Right lobe of liver (tissue), 6 donors: ENCODE results near the gene C1QTNF2. TPM values are rescaled to one million over a fixed set of nuclear protein-coding genes. Genes with fewer than 3 reads are reported as not detected.

ENCODE experiments used
- ATAC-seq, 4 donors: fragments of 200-7000 bp; cut with Tn5 transposase; one replicate each; pipeline ENCODE4 v1.9.1; 2020; ENCODE audit warnings: mild to moderate bottlenecking in 4 of 4, moderate library complexity in 4 of 4
- DNase-seq, 3 donors: peaks; one replicate each; pipeline ENCODE4 v3.0.0-alpha.2; 2020
- H3K27ac ChIP-seq, 3 donors: fragments of 200-600 bp; one replicate each; pipeline ENCODE4 v1.8.0; 2022
- H3K27me3 ChIP-seq, 2 donors: fragments of 200-600 bp; one replicate each; pipeline ENCODE4 v1.8.0; 2022
- H3K36me3 ChIP-seq, 4 donors: fragments of 200-600 bp; sonication (generic) in 1 of 4; one replicate each; pipeline versions ENCODE4 v1.5.1 to v1.8.0; 2017 to 2022; ENCODE audit warnings: control low read depth in 1 of 4
- H3K4me1 ChIP-seq, 4 donors: fragments of 200-600 bp; sonication (generic) in 1 of 4; one replicate each; pipeline versions ENCODE4 v1.5.1 to v1.8.0; 2017 to 2022; ENCODE audit warnings: control low read depth in 1 of 4
- H3K4me3 ChIP-seq, 3 donors: fragments of 200-600 bp; one replicate each; pipeline ENCODE4 v1.8.0; 2022
- H3K9me3 ChIP-seq, 4 donors: fragments of 200-600 bp; sonication (generic) in 1 of 4; one replicate each; pipeline versions ENCODE4 v1.5.1 to v1.8.0; 2017 to 2022; ENCODE audit warnings: control low read depth in 1 of 4
- CTCF ChIP-seq, 4 donors: fragments of 200-600 bp in 3 of 4; fragments of 450-650 bp in 1 of 4; IDR thresholded peaks; one replicate each; pipeline versions ENCODE4 v1.5.1 to v1.8.0; 2016 to 2022; ENCODE audit warnings: antibody characterized with exemption in 4 of 4, mild to moderate bottlenecking in 2 of 4
- POLR2A ChIP-seq: fragments of 450-650 bp; IDR thresholded peaks from one replicate; pipeline ENCODE4 v1.6.1; 2017; ENCODE audit warnings: antibody characterized with exemption, mild to moderate bottlenecking
- WGBS: methylation state at CpG from one replicate; pipeline ENCODE4 v1.1.6; 2018; ENCODE audit warnings: low coverage, low lambda C conversion rate; ENCODE audit not compliant: insufficient coverage; ENCODE audit errors: missing lambda C conversion rate; 5-methylcytosine and 5-hydroxymethylcytosine counted together
- intact Hi-C, 2 donors: fragments of 100-400 bp; cut with DNase I; formaldehyde crosslinking; loops; one replicate each; pipeline versions ENCODE4 v1.11.2 to v1.14.1; 2022
- total RNA-seq, 6 experiments: library from RNA; depleted of rRNA in 2 of 6; stranded (reverse); fragments of >200 nt in 2 of 6; fragmentation: NEBNext Ultra II Directional in 3 of 6; extraction: Animal tissue kit (Norgen Biotek cat#: 25700) in 3 of 6; gene quantifications; one replicate each; pipeline versions ENCODE4 v1.1.0 to v1.2.4, GENCODE V29; 2016 to 2023
- donor health status: DM: no; HTN: yes; CAD: no.
- donor health status: DM: no; HTN: no; CAD: no.
- donor health status: DM: no; HTN: no; CAD: no.
- donor health status: DM: no; HTN: yes; CAD: no.
- donor health status: DM: no; HTN: yes; CAD: no.

C1QTNF2 gene
- total RNA-seq, 6 experiments from 2014 or later = 0.11 to 0.30 (median 0.15) TPM; not detected in 2

GRCh38 chr5:160352308-160352707 lies 18.1 kb downstream of the C1QTNF2 start:
- no peak for TF ChIP-seq CTCF (IDR thresholded peaks at IDR 0.05)
- TF ChIP-seq POLR2A = no peak
- DNase-seq (no peak), ATAC-seq (no peak)
- H3K27me3 ChIP-seq = no peaks in the 10 kb centered on the region
- intact Hi-C loops = no loop called here
- no peaks in the 10 kb centered on the region for H3K36me3 ChIP-seq
- 80% methylated on average over 1 of the region's 4 CpGs for WGBS
- H3K27ac ChIP-seq = no peak overlapping the region
- H3K9me3 ChIP-seq = no peaks in the 10 kb centered on the region
- H3K4me3 ChIP-seq = no peak overlapping the region
- H3K4me1 ChIP-seq = no peaks in the 10 kb centered on the region

GRCh38 chr5:160349935-160350303 lies 20.5 kb downstream of the C1QTNF2 start:
- ATAC-seq (no peak), DNase-seq (no peak)
- no peak overlapping the region for H3K4me3 ChIP-seq
- intact Hi-C loops = loop anchor here (5.0 to 10.0 kb wide), 2 partner anchors 153 to 325 kb away; no protein-coding TSS in a partner anchor
- TF ChIP-seq POLR2A = no peak
- TF ChIP-seq CTCF (IDR thresholded peaks at IDR 0.05) = no peak
- no peak overlapping the region for H3K27ac ChIP-seq
- WGBS = 47% methylated on average over 4 of the region's 4 CpGs
- H3K27me3 ChIP-seq = no peaks in the 10 kb centered on the region
- H3K4me1 ChIP-seq = no peaks in the 10 kb centered on the region
- H3K36me3 ChIP-seq = no peaks in the 10 kb centered on the region
- H3K9me3 ChIP-seq = no peaks in the 10 kb centered on the region

GRCh38 chr5:160349249-160349934 lies 21.0 kb downstream of the C1QTNF2 start:
- intact Hi-C loops = loop anchor here (5.0 to 10.0 kb wide), 2 partner anchors 152 to 325 kb away; no protein-coding TSS in a partner anchor
- WGBS = 78% methylated on average over 6 of the region's 27 CpGs
- DNase-seq (no peak), ATAC-seq (no peak)
- H3K4me1 ChIP-seq = no peaks in the 10 kb centered on the region
- H3K36me3 ChIP-seq = no peaks in the 10 kb centered on the region
- no peaks in the 10 kb centered on the region for H3K9me3 ChIP-seq
- H3K27ac ChIP-seq = no peak overlapping the region
- H3K4me3 ChIP-seq = no peak overlapping the region
- H3K27me3 ChIP-seq = no peaks in the 10 kb centered on the region
- TF ChIP-seq POLR2A (no peak), CTCF (IDR thresholded peaks at IDR 0.05) (no peak)

GRCh38 chr5:160348080-160348479 lies 22.3 kb downstream of the C1QTNF2 start:
- 77% methylated on average over 9 of the region's 11 CpGs for WGBS
- Histone ChIP-seq H3K27ac (no peak overlapping the region), H3K4me1 (no peaks in the 10 kb centered on the region), H3K27me3 (no peaks in the 10 kb centered on the region), H3K36me3 (no peaks in the 10 kb centered on the region), H3K4me3 (no peak overlapping the region), H3K9me3 (no peaks in the 10 kb centered on the region)
- no peak for ATAC-seq
- TF ChIP-seq CTCF (IDR thresholded peaks at IDR 0.05) (no peak), POLR2A (no peak)
- DNase-seq = no peak
- intact Hi-C loops = loop anchor here (5.0 to 10.0 kb wide), 2 partner anchors 151 to 323 kb away; no protein-coding TSS in a partner anchor
